GM23248 (cell line): ENCODE results near the gene PRDM16.

Source experiments
- EZH2 ChIP-seq: fragments of 200-600 bp; sonication (generic); IDR thresholded peaks from 2 replicates; pipeline ENCODE4 v1.6.1; 2018; ENCODE audit warnings: antibody characterized with exemption, mild to moderate bottlenecking; ENCODE audit not compliant: insufficient read depth, poor library complexity, severe bottlenecking
- EZH2phosphoT487 ChIP-seq: fragments of 200-600 bp; sonication (generic); IDR thresholded peaks from 2 replicates; pipeline ENCODE4 v1.6.1; 2018; ENCODE audit warnings: antibody characterized with exemption, moderate library complexity, mild to moderate bottlenecking, low read depth; ENCODE audit not compliant: insufficient read depth

GRCh38 chr1:3365523-3366125 lies 296.6 kb downstream of the PRDM16 start:
- TF ChIP-seq EZH2 (no peak), EZH2phosphoT487 (no peak)
